Left forelimb (tissue), 1 donor: ENCODE measurements around the gene PTCD3.

Experiments used
- DNase-seq: peaks from one replicate; pipeline ENCODE4 v3.0.0-alpha.2; 2018; ENCODE audit warnings: low spot score

Gene PTCD3

DNA sequence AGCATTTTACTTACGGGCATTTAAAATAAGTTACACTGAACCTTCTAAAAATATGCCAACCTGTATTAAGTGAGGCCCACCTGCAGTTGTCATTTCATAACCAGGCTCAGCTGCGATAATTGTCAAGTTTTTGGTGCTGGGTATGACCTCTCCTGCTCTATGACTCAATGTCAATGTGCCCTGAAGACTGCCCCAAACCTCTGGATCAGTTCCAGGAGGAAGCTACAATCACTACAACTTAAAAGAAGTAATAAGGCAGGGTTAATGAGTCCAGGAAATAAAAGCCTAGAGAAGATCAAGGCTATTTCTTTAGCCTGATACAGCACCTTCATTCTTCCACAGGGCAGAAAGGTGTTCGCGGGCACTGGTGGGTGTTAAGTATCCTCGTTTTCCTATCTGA lies 23.3 kb upstream of the PTCD3 start:
- DNase-seq, result no peak

DNA sequence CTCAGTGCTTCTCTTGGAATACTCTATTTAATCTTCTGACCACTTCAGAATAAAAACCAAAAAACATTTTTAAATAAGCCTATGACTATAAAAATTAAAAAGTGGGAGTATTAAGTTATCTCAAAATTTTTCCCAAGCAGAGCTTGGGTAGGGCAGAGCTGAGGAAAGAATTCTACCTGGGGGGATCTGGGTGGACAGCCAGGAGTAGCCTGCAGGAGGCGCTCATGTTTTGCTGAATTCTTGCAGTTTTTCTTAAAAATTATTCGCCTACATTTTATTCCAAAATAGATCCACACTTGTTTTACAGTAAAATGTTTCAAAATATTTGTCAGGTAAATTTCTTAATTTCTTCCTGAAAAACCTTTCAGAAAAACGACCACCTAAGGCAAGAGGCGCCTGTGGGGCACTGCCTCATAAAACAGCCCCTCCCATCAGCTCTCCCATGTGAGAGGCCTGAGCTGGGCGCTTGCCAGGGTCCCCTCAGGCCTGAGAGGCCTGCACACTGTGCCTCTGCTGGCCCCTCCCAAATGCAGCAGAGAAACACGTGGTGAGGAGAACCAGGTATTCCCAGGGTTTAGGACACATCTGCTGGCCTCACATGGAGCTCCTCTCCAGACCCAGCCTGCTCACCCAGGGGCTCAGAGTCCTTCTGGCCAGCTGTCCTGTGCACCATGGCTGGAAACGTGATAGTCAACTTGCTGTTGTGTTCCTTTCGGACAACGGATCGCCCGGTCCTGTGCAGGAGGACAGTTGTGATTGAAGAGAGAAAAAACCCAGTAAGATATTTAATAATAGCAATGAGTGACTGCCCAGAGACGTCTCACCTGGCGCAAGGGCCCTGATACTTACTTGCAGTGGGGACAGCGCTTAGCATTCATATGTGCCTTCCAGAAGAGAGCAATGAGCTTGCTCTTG lies 17.8 kb upstream of the PTCD3 start:
- DNase-seq, result no peak

DNA sequence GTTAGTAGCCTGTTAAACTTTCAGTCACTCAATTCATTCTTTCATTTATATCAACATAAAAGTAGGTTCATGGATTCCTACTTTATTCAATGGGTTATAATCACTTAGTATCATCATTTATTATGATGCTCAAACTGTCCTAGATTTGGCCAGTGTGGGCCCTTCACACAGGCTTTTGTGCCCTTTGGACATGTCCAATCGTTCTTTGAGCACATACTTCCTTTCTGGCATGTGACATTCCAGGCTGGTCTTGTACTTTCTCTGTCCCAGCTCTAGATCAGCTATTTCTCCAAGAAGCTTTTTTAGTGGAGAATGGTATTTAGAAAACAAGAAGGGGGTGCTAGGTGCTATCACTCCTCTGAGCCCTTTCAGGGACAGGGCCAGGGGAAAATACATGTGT lies 11.8 kb upstream of the PTCD3 start:
- no peak for DNase-seq

DNA sequence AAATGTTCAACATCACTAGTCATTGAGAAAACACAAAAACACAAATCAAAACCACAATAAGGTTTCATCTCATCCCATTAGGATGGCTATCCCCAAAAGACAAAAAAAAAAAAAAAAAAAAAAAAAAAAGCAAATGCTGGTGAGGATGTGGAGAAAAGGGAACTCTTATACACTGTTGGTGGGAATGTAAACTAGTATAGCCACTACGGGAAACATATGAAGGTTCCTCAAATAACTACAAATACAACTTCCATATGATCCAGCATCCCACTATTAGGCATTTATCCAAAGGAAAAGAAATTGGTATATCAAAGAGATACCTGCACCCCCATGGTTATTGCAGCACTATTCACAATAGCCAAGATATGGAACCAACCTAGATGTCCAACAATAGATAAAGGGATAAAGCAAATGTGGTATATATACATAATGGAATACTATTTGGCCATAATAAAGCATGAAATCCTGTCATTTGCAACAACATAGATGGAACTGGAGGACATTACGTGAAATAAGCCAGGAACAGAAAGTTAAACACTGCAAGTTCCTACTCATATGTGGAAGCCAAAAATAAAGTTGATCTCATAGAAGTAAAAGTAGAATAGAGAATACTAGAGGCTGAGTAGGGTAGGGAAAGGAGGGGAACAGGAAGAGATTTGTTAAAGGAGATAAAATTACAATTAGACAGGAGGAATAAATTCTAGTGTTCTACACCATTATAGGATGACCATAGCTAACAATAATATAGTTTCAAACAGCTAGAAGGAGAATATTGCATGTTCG lies 8.7 kb upstream of the PTCD3 start:
- DNase-seq, result no peak

DNA sequence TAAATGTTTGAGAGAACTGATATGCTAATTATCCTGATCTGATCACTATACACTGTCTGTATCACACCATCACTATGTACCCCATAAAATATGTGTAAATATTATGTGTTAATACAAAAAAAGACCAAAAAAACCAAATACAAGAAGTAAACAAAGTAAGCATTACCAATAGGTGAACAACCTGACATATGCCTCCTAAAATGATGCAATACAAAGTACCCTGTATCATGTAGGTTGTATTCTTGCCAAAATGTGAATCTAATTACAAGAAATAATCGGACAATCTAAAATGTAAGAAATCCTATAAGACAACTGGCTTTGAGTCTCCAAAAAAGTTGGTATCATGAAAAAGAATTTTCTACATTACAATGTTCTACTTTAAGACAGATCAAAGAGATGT lies 8.1 kb upstream of the PTCD3 start:
- DNase-seq, result no peak

DNA sequence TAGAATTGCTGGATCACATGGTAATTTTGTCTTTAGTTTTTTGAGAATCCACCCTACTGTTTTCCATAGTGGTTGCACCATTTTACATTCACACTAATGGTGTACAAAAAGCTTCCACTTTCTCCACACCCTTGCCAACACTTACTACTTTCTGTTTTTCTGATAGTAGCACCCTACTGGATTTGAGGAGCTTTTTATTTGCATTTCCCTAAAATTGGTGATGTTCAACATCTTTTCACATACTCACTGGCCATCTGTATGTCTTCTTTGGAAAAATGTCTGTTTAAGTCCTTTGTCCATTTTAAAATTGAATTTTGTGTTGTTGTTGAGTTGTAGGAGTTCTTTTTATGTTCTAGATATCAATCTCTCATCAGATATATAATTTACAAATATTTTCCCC lies 3.9 kb upstream of the PTCD3 start:
- no peak for DNase-seq

DNA sequence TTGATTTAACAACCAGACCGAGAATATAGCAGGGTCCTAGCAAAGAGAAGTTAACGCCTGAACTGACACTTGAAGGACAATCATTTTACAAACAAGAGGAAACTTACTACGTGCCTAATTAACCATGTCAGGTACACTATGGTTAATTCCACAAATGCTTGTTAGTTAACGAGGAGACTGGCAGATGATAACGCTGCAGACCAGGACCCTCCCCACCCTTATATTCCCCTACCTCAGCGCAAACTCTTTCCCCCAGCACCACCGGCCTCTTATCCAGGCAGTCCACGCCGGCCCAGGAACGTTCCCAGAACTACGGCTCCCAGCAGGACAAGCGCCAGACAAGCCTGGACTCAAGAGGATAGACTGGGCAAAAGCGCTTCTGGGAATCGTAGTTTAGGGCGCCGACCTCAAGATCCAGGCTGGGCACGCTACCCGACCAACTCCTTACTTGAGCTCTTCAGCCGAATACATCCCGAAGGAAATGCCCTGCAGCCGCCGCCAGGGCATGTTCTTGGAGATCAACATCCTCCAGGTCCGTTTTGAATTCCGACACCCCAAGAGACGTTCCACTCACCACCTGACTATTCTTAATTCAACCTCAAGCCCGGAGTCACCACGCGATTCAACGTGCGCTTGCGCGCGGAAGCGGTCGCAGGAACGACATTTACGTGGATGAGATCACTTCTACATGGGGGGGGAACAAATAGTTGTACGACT lies 625 bp upstream of the PTCD3 start, which contains the start of gene POLR1A:
Gene POLR1A, minus strand, starts transcription at position 635 of the 717 bp plus-strand sequence. Its CDS starts 110 bp downstream, at position 525.
- DNase-seq, result peak; percentile 90

DNA sequence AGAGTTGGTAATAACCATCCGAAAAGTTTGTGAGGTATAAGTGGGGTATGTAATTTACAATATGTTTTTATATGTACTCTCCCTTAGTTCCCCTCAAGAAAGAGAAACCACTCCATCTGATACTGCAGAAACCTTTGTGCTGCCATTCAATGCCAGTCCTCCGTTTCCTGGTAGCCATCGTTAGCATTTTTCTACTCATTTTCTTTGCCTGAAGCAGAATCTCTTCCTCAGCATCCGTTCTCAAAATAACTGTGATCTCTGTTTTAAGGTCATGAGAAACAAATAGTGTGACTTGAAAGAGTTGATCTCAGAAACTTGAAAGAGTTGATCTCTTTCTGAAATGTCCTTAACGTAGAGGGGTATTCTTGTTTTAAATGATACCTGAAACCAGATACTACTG lies 996 bp downstream of the PTCD3 start:
- no peak for DNase-seq

DNA sequence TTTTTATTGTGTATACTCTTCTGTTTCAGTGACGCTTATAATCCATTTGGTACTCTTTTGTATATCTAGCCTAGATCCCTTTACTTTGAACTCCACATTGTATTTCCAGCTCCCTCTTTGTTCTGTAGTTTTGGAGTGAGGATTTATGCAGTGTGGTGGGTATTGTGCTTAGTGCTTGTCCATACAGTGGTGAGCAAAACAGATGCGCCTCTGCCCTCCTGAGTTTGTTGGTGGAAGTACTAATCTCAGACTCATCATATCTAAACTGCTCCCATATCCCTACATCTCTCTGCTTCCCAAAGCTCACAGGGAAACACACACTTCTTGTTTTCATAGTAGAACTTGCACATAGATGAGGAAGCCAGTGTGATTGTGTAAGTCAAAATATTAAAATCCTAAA lies 12.1 kb downstream of the PTCD3 start:
- no peak for DNase-seq

DNA sequence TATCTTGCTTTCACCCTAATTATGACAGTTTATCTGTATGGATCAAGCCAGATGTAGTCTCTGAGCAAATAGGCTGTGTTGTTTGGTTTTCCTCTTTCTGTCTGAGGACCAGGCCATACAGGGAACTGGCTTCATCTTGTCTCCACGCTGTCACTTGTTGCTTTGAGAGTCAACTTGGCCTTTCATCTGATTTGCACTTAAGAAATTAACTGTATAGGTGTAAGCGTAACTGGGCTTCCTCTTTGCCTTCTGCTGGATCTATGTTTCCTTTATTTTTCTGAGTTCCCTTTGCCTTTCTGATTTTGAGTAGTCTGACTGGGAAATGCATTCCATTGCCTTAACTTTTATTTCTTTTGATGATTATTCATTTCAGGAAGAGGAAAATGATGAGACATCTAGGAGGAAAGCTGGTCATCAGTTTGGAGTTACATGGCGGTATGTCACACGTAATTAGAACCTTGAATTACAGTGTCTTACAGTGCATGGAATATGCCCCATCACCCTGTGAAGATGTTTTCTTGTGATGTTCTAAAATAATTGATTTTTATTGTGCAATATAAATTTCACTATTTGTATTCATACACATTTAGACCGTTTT lies 17.4 kb downstream of the PTCD3 start:
- no peak for DNase-seq

DNA sequence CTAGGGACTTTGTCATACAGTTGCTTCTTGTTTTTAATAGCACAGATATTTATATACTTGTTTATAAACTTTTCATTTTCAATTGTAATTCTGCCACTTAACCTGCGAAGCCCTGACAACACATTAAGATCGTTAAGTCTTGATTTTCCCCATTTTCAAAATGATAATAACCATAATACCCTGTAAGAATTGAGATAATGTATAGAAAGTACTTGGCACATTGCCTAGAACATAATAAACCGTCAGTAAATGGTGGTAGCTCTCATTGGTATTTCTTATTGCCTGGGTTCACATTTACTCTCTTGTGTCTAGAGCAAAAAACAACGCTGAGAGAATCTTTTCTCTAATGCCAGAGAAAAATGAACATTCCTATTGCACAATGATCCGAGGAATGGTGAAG lies 18.6 kb downstream of the PTCD3 start:
- no peak for DNase-seq

DNA sequence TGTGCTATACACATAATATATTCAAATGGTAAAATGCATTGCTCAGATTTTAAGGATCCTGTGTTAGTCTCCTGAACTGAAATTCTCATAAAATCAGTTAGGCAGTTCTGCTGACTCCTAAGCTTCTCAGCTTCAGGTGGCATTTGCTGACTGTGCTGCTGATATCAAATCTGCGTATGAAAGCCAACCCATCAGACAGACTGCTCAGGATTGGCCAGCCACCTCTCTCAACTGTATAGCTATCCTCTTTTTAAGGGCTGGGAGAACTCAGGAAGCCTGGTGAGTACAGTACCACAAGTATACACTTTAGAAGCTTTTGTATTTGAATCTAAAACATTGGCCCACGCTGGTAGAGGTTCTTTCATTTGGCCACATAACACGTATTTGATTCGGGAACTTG lies 28.7 kb downstream of the PTCD3 start:
- no peak for DNase-seq

DNA sequence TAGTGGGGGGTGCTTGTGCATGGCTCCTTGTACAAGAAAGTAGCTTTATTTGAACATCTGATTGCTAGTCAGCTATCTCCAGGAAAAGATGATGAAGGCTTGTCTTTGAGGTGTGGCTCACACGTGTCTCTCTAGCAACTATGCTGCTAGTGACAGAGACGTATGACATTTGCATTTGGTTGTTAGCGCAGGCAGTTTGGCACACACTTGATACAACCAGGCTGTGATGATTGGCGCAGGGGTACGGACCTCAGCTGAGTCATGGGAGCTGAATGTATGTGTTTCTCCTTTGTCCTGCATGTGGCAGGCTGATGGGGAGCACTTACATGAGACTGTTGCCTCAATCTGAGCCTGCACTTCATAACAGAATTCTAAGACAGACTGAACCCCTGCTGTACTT lies 29.6 kb downstream of the PTCD3 start:
- no peak for DNase-seq

DNA sequence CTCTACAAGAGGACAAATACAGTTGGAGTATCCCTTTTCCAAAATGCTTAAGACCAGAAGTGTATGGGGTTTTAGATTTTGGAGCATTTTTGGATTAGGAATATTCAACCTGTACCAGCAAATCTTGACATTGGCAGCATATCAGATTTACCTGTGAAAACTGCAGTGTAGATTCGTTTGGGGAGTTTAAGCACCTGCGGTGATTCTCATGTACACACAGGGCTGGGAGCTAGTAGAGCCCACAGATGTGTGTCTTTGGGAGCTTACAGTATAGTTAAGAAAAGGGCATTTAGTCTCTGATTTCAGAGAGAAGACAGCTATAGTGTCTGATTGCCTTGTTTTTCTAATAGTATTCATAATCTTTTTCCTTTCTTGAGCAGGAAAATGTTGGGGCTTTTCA lies 30.1 kb downstream of the PTCD3 start:
- DNase-seq, result no peak

DNA sequence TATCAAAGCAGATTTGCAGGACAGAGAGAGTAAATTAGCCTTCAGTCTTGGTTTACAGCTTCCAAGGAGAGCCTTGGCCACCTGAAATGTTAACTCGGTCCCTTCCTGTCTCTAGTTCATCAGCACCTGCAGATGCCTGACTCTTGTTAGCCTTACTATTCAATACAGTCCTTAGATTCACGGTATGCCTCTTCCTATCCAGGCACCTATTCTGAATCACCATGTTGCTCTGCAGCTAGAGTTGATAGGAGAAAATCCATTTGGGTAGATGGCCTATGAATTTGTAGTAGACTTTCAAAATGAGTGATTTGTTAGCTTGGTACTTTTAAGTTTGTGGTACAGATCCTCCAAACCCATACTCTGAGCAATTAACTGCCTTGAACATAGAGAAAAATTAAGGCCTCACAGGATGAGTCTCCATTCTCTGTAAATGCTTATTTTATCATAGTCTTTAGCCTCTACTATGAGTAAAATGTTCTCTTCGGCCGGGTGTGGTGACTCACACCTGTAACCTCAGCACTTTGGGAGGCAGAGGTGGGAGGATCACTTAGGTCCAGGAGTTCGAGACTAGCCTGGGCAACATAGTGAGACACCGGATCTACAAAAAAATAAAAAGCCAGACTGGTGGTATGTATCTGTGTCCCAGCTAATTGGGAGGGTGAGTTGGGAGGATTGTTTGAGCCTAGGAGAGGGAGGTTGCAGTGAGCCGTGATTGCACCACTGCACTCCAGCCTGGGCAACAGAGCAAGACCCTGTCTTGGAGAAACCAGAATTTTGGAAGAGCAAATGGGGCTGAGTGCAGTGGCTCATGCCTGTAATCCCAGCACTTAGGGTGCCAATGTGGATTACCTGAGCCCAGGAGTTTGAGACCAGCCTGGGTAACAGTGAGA lies 32.9 kb downstream of the PTCD3 start:
- DNase-seq, result no peak

DNA sequence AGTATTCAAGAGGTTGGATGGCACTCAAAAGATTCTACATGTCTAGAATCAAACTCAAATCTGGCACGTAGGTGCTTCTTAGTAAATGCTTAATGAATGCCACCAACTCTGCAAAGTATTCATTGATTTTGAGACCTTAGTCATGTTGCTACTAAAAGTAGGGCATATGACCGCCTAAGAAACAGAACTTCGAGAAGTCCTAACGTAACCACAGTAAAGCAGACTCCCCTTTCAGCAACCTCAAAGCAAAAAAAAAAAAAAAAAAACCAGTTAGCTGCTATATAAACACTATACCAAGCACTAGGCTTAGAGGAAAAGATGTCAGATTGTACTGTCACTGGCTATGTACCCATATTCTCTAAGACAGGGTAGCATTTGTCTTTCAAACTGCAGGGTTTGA lies 33.9 kb downstream of the PTCD3 start:
- DNase-seq, result no peak

DNA sequence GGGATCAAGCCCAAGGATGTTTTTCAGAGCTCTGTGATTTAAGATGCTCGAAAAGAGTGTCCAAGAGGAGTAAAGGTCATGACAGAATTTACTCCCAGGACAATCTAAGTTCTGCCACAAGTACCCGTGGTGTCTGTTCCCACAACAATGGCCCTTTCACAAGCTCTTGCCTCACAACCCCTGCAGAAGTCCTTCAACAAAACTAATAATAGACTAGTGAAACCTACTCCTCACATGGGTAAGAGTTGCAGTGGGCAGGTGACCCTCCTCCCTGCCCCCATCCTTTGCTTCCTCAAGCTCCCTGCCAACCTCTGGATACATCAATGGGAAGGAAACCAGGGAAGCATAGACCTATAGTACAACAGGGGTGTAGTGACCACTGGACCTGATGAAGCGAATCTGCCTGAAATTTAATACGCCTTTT lies 34.9 kb downstream of the PTCD3 start:
- DNase-seq, result no peak

DNA sequence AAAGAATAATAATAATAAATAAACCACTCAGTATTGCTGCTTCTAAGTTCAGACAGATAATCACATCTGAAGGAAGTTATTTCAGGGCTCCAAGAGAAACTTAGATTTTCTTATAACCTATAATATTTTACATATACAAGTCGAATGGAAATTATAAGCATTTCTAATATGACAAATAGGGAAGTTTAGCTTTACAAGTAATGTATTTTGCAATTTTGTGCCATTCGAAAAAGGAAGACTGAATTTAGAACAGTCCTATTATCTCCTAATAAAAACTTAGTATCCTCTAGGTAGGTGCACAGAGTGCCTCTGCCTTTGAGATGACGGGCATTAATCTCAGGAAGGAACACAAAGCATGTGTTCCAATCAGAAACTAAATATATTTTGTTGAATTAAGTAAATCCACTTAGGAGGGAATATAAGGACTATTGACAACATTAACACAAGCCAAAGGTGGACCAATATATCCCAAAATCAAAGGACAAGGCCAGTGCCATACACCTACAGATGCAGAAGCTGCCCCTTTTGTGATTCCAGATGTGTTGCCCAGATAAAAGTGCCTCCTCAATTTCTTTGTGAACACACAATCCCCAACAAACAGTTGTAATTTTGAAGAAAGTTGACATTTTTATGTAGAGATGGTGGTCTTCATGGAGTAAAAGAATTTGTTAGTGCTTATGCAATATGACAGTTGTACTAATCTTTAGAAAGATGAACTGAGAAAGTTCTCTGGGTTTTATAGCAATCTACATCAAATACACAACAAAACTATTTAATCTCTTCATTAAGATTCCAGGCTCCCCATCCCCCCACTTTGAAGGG lies 36.6 kb downstream of the PTCD3 start:
- no peak for DNase-seq

DNA sequence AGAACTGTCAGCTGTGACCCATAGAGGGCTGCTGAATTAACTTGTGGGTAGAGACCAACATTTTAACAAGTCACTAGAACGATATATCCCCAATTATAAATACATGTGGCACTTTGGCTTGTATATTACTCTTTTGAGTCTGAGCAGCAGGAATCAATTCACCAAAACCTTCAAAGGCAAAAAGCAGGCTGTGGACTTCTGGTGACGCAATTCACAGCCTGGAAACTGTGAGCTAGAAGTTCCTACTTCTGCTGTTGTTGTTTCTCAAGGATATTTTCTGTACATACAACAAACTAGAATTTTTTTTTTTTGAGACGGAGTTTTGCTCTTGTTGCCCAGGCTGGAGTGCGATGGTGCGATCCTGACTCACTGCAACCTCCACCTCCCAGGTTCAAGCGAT lies 37.3 kb downstream of the PTCD3 start:
- no peak for DNase-seq
